PC-9 (cell line): Measurements from ENCODE around the gene CPD.

Source experiments
- EZH2 ChIP-seq: fragments of 200-600 bp; sonication (generic); IDR thresholded peaks from 2 replicates; pipeline ENCODE4 v1.8.0; 2017; ENCODE audit warnings: antibody characterized with exemption, low read depth
- TF ChIP-seq, protein P1 (sequence below): fragments of 200-600 bp; sonication (generic); conservative IDR thresholded peaks from 2 replicates; pipeline ENCODE4 v1.6.1; 2017; ENCODE audit warnings: mixed run types, antibody characterized with exemption, mild to moderate bottlenecking, moderate library complexity

GRCh38 chr17:30398328-30399041 lies 19.8 kb downstream of the CPD start:
- TF ChIP-seq, protein P1, sequence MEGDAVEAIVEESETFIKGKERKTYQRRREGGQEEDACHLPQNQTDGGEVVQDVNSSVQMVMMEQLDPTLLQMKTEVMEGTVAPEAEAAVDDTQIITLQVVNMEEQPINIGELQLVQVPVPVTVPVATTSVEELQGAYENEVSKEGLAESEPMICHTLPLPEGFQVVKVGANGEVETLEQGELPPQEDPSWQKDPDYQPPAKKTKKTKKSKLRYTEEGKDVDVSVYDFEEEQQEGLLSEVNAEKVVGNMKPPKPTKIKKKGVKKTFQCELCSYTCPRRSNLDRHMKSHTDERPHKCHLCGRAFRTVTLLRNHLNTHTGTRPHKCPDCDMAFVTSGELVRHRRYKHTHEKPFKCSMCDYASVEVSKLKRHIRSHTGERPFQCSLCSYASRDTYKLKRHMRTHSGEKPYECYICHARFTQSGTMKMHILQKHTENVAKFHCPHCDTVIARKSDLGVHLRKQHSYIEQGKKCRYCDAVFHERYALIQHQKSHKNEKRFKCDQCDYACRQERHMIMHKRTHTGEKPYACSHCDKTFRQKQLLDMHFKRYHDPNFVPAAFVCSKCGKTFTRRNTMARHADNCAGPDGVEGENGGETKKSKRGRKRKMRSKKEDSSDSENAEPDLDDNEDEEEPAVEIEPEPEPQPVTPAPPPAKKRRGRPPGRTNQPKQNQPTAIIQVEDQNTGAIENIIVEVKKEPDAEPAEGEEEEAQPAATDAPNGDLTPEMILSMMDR: no peak
- TF ChIP-seq EZH2: no peak
